NCI-H1105 (cell line): ENCODE results near the gene ASIC2.

ENCODE experiments used
- DNase-seq: peaks from one replicate; lab custom pipeline; 2025; lab: John Stamatoyannopoulos, UW

Gene ASIC2

DNA sequence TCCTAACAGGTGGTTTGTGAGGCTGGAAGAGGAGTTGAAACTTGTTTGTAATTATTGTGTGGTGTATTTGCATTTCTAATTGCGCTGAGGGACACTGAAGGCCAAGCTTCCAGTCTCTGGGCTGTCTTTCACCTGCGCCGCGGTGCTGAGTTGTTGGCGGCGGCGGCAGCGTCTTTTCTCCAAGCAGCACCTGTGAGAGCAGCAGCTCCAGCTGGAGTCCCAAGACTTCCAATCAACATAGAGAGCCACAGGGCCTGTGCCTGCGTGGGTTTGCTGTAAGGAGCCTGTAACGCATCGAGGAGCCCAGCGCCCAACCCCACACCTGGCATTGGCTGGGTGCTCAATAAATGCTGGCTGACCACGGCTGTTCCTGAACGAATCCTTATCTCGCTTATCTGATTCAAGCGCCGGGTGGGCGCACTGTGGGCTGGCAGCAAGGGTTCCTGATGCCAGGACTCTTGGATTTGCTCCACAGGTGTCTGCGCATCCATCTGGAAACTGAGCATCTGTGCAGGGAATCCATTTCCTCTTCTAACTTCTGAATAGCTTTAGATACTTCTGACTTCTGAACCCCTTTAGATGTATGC lies 138.1 kb downstream of the ASIC2 start:
- no peak for DNase-seq

DNA sequence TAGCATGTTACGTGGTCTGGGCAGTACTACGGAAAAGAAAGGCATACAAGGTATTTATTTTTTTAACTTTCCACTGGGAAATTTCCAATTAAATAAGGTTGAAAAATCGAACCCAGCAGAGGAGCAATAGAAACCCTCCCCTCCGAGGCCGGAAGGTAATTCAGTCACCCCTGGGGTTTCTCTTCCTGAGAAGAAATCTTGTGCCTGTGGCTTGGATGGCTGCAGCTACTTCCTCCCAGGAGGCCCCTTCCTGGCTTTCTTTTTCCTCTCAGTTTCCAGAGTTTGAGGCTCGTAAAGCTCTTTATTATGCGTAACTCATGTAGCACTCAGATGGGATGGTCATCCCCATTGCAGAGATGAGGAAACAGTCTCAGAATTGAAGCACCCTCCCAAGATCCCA lies 140.3 kb downstream of the ASIC2 start:
- no peak for DNase-seq

DNA sequence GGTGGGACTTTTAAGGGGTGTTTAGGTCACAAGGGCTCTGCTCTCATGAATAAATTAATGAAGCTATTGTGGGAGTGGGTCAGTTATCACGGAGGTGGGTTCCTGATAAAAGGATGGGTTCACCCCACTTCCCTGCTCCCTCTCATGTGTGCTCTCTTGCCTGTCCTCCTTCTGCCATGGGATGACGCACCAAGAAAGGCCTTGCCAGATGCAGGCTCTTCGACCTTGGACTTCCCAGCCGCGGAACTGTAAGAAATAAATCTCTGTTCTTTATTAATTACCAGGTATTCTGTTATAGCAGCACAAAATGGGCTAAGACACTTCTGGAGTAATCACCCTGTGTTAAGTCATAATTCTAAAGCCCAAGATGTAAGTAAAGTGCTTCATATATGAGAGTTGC lies 141.5 kb downstream of the ASIC2 start:
- no peak for DNase-seq

DNA sequence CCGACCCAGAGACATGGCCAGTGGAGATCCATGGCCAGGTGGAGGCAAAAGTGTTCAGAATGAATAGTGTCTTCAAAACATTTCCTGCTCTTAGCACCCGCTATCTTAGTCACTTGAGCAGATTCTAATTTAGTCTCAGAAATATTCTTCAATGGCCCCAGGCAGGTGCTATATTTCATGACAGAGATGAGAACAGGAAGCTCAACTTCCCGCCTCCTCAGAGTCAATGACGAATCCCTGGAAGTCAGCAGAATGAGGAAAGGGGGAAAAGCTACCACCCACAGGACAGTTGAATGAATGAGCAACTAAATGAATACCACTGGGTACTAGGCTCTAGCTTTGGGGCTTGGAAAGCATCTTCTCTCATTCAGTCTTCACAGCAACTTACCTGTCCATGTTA lies 147.2 kb downstream of the ASIC2 start:
- DNase-seq, result no peak

DNA sequence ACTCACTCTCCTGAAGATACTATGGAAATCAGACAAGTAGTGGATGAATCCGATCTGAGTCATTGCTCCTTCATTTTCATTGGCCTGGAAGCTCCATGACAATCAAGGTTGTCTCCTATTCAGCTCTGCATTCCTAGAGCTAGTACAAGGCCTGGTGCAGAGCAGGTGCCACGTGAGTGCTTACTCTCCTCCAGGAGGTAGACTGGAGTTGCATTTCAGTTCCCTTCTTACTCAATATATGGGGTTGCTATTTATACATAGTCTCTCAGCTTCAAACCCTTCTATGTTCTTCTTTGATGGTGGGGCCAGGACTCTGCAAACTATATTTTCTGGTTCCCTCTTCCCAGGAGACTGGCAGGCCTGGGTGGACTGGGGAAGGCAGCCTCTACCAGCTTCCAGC lies 148.3 kb downstream of the ASIC2 start:
- no peak for DNase-seq

DNA sequence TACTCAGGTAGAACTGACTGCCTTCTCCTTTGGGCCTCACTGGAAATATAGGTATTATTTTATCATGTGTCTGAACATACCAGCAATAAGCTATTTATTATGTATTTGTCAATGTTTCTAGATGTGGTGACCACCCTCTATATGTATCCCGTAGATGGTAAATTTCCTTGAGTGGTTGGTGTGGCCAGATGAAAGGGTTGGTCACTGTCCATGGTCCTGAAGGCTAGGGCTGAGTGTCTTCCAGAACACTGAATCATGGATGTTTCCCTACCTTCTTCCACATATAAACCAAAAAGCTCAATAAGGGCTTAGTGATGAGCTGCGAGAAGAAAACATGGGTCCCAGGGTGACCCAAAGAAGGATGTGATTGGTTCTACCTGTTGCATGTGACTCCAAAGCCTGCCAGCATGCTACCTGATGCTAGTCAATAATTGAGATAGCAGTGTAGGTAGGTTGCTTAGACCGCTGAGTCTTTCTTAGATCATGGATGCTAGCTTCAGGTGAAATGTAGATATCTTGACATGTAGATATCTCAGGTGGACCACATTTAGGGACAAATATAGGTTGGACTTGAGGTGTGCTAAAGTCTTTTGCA lies 150.3 kb downstream of the ASIC2 start:
- no peak for DNase-seq

DNA sequence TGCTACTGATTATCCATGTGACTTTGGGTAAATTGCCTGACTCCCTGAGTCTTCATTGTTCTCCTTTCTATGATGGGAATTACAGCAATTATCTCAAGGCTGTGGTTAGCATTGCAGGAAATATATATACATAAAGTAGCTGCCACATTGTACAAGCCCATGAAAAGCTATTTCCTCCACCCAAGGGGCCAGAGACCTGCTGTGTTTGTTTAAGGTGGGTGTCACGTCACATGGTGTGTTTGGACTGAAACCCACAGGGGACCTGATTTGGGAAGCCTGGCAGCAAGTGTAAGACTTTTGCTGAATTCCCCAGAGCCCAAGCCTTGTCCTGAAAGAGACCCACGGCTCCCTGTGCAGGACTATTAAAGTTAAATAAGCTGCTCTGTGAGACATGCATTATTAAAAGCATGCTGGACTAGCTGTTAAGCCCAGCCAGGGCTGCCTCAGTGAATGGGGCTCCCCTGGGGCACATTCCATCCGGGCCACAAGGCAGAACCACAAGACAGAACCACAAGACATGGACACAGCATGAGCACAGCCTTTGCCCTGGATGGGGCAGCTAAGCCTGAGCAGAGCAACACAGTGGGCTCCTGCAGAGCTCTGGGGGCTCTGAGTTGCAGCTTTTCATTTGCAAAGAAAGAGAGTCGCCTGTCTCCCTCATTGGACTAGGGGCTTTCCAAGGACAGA lies 152.5 kb downstream of the ASIC2 start:
- no peak for DNase-seq

DNA sequence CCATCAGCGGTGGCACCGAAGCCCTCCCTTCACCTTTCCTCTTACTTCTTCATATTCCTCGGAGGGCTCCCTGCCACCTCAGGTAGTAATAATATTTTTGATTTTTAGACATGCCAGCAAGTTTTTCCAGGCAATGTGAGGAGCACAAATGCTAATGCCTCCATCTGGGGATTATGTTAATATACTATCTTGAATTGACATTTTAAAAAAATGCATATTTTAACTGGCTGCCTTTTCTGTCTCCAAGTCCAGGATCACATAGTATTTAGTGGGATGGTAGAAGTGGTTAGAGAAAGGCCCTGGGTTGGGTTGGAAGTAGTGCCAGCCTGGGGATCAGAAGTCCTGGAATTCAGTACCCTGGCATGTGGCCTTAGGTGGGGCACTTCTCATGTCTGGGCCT lies 154.5 kb downstream of the ASIC2 start:
- DNase-seq, result no peak

DNA sequence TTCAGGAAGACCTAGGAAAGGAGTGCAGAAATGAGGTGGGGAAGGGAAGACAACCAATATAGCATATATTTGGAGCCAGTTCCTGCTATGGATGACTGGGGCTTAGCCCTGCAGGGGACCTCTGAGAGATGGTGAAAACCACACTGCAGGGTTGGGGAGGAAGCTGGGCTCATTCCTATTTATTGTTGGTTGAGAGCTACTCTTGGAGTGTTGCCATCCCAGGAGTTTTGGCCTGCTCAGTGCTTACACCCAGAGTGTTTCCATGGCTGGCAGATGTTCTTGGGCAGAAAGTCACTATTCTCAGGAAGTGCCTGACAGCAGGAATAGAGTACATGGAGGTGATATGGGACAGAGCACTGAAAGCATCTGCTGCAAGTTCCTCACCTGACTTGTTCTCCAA lies 155.7 kb downstream of the ASIC2 start:
- DNase-seq, result no peak

DNA sequence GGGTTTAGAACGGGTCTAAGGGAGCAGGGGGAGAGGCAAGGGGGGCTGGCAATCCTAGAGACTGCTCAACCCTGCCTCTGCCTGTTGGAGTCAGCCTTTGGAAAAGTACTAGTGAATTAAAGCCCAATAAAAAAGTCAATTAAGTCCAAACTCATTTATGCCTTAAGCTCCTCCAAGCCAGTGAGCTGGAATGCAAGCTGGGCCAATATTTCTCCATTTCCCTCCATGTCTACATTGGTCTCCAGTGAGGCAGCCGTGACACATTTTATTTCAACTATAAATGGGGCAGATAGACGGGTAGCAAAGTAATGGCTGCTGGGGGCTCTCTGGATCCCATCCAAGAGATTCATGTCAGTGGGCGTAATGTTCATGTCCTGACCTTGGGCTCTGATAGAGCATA lies 157.4 kb downstream of the ASIC2 start:
- no peak for DNase-seq

DNA sequence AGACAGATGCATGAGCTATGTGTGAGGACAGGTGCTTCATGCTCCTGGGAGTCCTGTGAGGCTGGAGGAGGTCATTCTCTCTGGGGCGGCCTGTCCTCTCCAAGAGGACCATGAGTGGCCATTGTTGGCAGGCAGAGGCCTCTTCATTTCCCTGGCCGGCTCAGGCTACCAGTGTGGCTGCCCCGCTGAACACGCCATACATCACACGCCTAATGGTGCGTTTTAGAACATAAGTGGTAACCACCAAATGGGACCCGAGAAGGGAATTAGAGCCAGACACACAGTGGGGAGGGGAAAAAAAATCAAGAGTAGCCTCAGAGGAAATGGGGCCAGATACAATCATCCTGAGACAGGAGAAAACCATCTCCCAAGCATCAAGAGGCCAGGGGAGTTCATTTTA lies 161.5 kb downstream of the ASIC2 start:
- DNase-seq, result no peak

DNA sequence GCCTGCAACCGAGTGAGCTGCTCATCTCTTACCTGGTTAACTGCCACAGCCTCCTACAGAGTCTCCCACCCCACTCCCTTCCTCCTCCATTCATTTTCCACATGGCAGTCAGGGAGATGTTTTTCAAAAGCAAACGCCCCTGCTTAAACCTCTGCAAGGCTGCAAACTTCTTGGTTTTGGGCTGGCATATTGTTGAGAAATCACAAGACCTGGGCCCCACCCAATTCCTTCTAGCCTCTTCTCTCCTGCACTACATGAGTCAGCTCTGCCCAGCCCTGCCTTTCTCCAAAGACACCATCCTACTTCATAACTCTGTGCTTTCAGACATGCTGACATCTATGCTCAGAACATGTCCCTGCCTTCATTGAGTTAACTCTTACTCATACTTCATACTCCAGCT lies 165.4 kb downstream of the ASIC2 start:
- no peak for DNase-seq

DNA sequence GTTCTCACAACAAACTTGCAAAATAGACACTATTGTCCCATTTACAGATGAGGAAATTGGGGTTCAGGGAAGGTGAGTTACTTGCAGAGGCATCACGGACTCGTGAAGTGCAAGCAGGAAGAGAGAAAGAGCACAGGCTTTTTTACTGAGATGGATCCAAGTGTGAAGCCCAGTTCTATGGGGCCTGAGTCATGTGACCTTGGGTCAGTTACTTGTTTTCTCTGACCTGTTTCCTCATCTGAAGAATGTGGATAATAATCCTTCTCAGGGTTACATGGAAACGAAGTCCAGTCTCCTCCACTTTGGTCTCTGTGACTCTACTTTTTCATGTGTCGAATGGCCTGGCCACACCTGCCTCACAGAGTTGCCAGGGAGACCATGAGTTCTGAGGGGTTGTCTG lies 167.0 kb downstream of the ASIC2 start:
- DNase-seq, result no peak

DNA sequence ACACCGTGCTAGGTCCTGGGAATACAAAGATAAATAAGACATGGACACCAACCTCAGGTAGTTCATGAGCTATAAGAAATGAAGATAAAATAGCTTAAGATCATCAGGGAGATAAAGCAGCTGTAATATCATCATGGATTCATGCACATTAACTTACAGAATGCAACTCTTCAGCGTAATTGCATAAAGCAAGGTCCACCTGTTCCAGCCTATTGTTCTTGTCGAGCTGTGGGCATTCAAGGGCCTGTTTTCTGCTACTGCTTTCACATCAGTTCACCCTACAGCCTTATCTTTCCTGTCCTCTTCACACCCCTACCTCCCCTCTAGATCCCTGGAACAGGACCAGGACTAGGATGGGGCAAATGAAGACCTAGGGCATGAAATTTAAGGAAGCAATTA lies 167.5 kb downstream of the ASIC2 start:
- DNase-seq, result no peak

DNA sequence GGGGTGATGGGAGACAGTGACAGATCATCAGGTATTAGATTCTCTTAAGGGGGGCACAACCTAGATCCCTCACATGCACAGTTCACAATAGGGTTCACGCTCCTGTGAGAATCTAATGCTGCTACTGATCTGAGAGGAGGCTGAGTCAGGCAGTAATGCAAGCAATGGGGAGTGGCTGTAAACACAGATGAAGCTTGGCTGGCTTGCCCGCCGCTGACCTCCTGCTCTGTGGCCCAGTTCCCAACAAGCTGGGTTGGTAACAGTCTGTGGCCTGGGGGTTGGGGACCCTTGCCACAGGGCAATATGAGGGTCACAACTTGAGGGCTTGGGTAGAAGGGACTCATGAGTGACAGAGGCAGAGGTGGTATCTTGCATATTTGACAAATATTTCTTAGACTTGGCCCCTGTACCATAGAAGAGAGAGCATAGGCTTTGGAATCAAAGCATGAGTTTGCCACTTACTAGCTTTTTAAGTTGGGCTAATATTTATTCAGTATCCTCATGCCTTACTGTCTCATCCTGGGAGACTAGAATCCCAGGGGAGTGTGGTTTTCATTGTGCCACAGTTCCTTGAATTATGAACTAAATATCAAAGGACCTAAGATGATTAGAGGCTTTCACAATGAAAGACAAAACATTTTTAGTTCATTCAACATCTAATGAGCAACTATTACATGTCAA lies 168.1 kb downstream of the ASIC2 start:
- DNase-seq, result no peak

DNA sequence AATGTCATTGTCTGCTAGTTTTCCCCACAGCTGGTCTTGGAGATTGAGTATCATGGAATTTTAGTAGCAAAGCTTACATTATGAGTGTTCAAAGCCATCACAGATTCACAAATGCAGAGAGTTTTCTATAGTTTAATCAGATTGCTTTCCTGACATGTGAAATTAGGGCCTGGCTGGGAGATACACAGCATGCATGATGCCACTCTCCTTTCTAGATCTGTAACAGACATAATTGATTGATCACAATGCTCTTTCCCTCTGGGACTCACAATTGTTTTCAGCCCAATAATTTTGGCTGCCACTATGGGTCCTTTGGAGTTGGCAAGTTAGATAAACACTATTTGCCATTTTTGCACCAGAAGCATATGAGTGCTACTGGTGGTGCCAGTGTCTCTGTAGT lies 168.9 kb downstream of the ASIC2 start:
- DNase-seq, result no peak

DNA sequence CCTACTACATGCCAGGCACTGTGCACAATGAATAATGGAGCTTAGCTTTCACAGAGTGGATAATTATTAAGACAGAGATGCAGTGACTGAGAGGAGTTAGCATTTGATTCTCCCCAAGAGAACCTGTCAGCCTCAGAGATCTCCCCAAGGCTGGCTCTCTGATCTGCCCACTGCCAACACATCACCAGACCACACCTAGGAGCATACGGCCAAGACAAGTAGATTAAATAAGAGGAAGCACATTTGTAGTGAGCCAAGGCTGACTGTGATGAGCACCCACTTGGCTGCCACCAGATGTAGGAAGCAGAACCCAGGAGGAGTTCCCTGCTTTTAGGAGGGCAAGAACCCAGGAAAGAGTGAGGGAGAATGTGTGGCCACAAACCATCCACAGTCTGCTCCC lies 171.3 kb downstream of the ASIC2 start:
- DNase-seq, result no peak

DNA sequence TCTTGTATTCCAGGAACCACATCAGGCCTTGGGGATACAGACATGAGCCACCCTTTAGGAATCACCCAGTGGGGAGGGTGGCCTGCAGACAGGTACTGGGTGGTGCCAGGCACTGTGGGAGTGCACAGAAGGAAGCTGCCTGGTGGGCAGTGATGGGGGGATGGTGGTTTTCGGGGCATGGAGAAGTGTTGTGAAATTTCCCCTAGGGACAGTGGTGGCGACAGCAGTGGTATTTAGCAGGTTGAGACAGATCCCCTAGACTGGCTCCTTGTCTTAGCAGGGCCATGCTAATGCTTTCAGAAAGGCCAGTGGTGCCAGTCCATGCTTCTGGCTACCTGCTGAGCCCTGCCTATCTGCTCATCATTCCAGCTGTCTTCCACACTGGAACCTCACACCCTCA lies 171.8 kb downstream of the ASIC2 start:
- no peak for DNase-seq

DNA sequence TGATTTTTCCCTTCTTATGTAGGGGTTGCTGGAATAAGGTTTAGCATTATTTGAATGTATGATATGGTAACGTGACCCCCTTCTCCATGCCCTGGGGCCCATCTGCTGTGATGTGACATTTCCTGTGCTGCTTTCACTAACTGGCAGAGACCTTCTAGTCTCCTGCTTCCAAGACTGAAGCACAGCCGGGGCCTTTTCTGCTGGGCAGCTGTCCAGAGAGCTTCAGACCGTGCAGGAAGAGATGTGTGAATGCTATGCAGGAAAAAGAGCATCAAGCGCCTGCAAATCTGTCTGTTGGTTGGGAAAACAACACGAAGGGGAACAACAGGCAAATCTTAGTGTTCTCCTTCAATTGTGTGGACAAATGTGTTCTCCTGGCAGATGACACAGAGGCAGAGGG lies 173.0 kb downstream of the ASIC2 start:
- DNase-seq, result no peak

DNA sequence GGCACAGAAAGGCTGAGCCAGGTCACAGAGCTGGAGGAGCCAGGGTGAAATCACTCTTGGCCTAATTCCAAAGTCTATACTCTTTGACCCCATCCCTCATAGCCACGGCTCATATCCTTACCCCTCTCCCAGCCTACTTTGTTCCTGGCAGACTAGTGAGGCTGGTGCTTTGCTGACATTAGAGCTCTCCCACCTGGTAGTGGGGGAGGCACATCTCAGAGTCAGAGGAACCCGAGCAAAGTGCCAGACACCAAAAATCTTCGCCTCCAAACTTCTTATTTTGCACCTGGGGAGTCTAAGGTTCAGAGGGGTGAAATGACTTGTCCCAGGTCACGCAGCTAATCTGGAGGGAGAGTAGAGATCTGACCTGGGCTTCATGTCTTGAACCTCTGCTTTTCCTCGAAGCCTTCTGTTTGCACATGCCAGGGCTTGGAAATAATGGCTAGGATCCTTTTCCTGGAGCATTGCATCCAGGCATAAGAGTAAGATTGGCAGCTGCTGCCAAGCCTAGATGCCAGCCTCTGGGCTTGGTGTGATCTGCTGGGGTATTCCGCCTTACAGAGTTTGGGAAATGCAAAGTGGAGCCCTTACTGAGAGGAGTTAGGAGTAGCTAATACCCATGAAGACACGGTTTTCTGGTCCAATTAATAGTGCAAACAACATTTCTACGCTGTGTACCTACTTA lies 174.6 kb downstream of the ASIC2 start:
- no peak for DNase-seq

DNA sequence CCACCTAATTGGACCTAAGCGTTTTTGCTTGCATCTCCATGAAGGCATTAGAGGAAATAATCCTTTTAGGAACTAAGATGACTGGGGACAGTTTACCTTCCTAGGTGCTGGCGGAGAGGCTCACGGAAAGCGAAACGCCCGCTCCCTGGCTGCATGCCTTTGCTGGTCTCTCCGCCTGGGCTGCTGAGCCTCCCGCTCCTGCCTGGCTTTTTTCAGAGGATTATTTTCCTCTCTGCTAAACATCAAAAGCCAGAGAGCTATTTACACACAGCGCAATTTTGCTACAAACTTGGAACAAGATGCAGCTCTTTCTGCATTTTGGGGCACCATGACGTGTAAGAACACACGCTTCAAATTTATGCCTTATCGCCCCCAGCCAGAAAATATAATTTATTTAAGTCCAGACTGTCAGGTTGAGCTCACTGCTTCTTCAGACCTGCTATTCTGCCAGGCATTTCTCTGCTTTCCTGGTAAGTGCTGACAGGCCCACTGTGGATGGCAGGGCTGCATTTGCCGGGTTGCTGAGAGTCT lies 177.0 kb downstream of the ASIC2 start:
- DNase-seq, result no peak

DNA sequence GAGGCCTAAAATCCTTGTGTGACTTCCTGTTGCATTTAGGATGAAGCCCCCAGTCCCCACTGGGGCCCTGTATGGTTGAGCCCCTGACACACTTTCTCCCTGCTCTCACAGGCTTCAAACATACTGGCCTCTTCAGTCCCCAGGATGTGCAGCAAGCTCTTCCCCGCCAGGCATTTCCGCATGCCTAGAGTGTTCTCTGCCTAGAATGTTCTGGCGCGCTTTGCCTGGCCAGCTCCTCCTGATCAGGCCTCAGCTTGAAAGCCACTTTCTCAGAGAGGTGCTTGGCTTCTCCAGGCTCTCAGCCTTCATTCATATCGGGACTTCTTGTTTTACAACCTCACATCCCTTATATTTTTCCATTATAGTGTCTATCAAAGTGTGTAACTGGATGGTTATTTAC lies 177.7 kb downstream of the ASIC2 start:
- DNase-seq, result no peak

DNA sequence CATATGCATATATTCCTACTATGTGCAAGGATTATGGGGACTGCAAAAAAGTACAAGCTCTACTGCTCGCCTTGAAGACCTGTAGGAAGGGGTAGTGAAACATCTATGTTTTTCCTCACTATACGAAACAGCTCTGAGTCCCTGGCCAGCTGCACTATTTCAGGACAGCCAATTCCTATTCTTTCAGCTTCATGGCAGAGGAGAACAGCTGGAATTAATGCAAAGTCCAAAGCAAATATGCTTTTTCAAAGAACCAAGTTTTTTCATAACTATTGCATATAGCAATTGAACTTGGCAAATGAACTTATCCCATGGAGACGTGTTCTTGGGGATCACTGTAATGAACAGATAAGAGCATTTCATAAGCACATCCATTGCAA lies 179.1 kb downstream of the ASIC2 start:
- no peak for DNase-seq
